GM23338 (cell line): ENCODE data around the gene AQP3. TPM values are rescaled to one million over a fixed set of nuclear protein-coding genes. Genes with fewer than 3 reads are reported as not detected.
A peak's percentile ranks its signal among the peaks of the same experiment; 100 is the strongest.

Experiments
- ATAC-seq: fragments of 200-7000 bp; cut with Tn5 transposase; 3 replicates; pipeline ENCODE4 v1.9.1; 2020
- DNase-seq: peaks from one replicate; pipeline ENCODE4 v3.0.0-alpha.2; 2015; ENCODE audit warnings: low spot score
- H2AFZ ChIP-seq: fragments of 200-600 bp; sonication (generic); 2 replicates; pipeline ENCODE4 v1.8.0; 2016; ENCODE audit warnings: antibody characterized with exemption, mild to moderate bottlenecking, moderate library complexity
- H3F3A ChIP-seq: fragments of 200-600 bp; sonication (generic); replicated peaks from 2 replicates; pipeline ENCODE4 v1.8.0; 2017; ENCODE audit warnings: antibody characterized with exemption, mixed run types, low read depth
- H3K27ac ChIP-seq: fragments of 200-600 bp; sonication (generic); 2 replicates; pipeline ENCODE4 v1.6.1; 2016; ENCODE audit warnings: low read depth
- H3K27me3 ChIP-seq: fragments of 200-600 bp; sonication (generic); 2 replicates; pipeline ENCODE4 v1.8.0; 2016; ENCODE audit warnings: mild to moderate bottlenecking, mixed run types, moderate library complexity; ENCODE audit not compliant: insufficient read depth
- H3K36me3 ChIP-seq: fragments of 200-600 bp; sonication (generic); 2 replicates; pipeline ENCODE4 v1.8.0; 2016; ENCODE audit warnings: mild to moderate bottlenecking; ENCODE audit not compliant: insufficient read depth
- H3K4me1 ChIP-seq: fragments of 200-600 bp; sonication (generic); 2 replicates; pipeline ENCODE4 v1.8.0; 2016; ENCODE audit warnings: mild to moderate bottlenecking, moderate library complexity; ENCODE audit not compliant: insufficient read depth
- H3K4me2 ChIP-seq: fragments of 200-600 bp; sonication (generic); 2 replicates; pipeline ENCODE4 v1.7.1; 2017; ENCODE audit warnings: mixed run types
- H3K4me3 ChIP-seq: fragments of 200-600 bp; sonication (generic); 2 replicates; pipeline ENCODE4 v1.6.1; 2016; ENCODE audit warnings: mixed run types
- H3K79me2 ChIP-seq: fragments of 200-600 bp; sonication (generic); replicated peaks from 2 replicates; pipeline ENCODE4 v1.8.0; 2017; ENCODE audit warnings: mild to moderate bottlenecking; ENCODE audit not compliant: insufficient read depth
- H3K9me2 ChIP-seq: fragments of 200-600 bp; sonication (generic); 2 replicates; pipeline ENCODE4 v1.8.0; 2017; ENCODE audit not compliant: insufficient read depth
- H4K20me1 ChIP-seq: fragments of 200-600 bp; sonication (generic); replicated peaks from 2 replicates; pipeline ENCODE4 v1.8.0; 2017; ENCODE audit warnings: mild to moderate bottlenecking; ENCODE audit not compliant: insufficient read depth
- H3K27ac Mint-ChIP-seq: 2 replicates; pipeline ENCODE4 v1.8.0; 2020; ENCODE audit warnings: inconsistent platforms, mild to moderate bottlenecking, moderate library complexity, mixed read lengths
- H3K27me3 Mint-ChIP-seq: 3 replicates; pipeline ENCODE4 v1.8.0; 2022; ENCODE audit warnings: low read depth, mild to moderate bottlenecking, moderate library complexity, mixed read lengths, inconsistent platforms; ENCODE audit not compliant: insufficient read depth, poor library complexity
- H3K36me3 Mint-ChIP-seq: 3 replicates; pipeline ENCODE4 v1.8.0; 2021; ENCODE audit warnings: low read depth, mild to moderate bottlenecking, inconsistent platforms, moderate library complexity, mixed read lengths
- H3K4me1 Mint-ChIP-seq: 3 replicates; pipeline ENCODE4 v1.8.0; 2020; ENCODE audit warnings: mild to moderate bottlenecking, inconsistent platforms, mixed read lengths
- H3K4me3 Mint-ChIP-seq: 3 replicates; pipeline ENCODE4 v1.8.0; 2021; ENCODE audit warnings: moderate library complexity, mild to moderate bottlenecking, inconsistent platforms, mixed read lengths
- H3K9me3 Mint-ChIP-seq: 3 replicates; pipeline ENCODE4 v1.8.0; 2020; ENCODE audit warnings: moderate library complexity, mild to moderate bottlenecking, inconsistent platforms, mixed read lengths
- EZH2 ChIP-seq: fragments of 200-600 bp; sonication (generic); IDR thresholded peaks from one replicate; pipeline ENCODE4 v1.8.0; 2017; ENCODE audit warnings: antibody characterized with exemption, mild to moderate bottlenecking, low read depth; ENCODE audit not compliant: unreplicated experiment
- EZH2phosphoT487 ChIP-seq: fragments of 200-600 bp; sonication (generic); IDR thresholded peaks from one replicate; pipeline ENCODE4 v1.8.1; 2018; ENCODE audit warnings: antibody characterized with exemption; ENCODE audit not compliant: unreplicated experiment
- JUNB ChIP-seq: IDR thresholded peaks from one replicate; pipeline ENCODE4 v1.6.1; 2016; ENCODE audit warnings: antibody characterized with exemption; ENCODE audit not compliant: unreplicated experiment
- POLR2AphosphoS5 ChIP-seq: IDR thresholded peaks from 2 replicates; pipeline ENCODE4 v1.6.1; 2016; ENCODE audit warnings: antibody characterized with exemption, low read depth
- STAT1 ChIP-seq: IDR thresholded peaks from one replicate; pipeline ENCODE4 v1.6.1; 2016; ENCODE audit warnings: antibody characterized with exemption; ENCODE audit not compliant: unreplicated experiment
- polyA plus RNA-seq: library from polyadenylated mRNA; unstranded; fragments of >200 nt; fragmentation: Nextera tagmentation; extraction: Ambion mirVana; gene quantifications from 2 replicates; pipeline ENCODE4 v1.2.1, GENCODE V29; 2016
- total RNA-seq: library from RNA; depleted of rRNA; stranded (reverse); fragments of >200 nt; shearing (Covaris generic); gene quantifications from 2 replicates; pipeline ENCODE4 v1.2.3, GENCODE V29; 2014
- TF ChIP-seq, protein P1 (sequence below): IDR thresholded peaks from one replicate; pipeline ENCODE4 v1.6.1; 2018; ENCODE audit warnings: antibody characterized with exemption; ENCODE audit not compliant: unreplicated experiment
- TF ChIP-seq, protein P2 (sequence below): IDR thresholded peaks from 2 replicates; pipeline ENCODE4 v1.6.1; 2016; ENCODE audit warnings: antibody characterized with exemption

The AQP3 gene
- total and polyA plus RNA-seq, 2 experiments from 2014 or later: 1.4 to 3.5 TPM

DNA sequence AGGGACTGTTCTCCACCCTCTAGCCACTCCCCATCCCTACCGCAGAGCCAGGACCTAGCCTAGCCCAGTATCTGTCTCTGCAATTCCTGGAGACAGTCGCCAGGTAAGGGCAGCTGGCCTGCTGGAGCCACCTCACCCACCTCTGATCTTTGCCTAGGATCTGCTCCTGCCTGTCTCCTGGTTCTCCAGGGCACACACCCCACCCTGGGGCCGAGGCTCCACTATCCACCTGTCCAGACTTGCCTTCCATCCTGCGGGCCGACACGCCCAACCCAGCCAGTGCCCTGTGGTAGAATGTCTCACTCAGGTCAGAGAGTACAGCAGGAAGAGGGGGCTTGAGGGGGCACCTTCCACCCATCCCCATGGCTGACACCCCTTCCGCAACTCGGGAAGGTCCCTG, 29.3 kb downstream of the AQP3 start (continued):
- TF ChIP-seq, protein P1, sequence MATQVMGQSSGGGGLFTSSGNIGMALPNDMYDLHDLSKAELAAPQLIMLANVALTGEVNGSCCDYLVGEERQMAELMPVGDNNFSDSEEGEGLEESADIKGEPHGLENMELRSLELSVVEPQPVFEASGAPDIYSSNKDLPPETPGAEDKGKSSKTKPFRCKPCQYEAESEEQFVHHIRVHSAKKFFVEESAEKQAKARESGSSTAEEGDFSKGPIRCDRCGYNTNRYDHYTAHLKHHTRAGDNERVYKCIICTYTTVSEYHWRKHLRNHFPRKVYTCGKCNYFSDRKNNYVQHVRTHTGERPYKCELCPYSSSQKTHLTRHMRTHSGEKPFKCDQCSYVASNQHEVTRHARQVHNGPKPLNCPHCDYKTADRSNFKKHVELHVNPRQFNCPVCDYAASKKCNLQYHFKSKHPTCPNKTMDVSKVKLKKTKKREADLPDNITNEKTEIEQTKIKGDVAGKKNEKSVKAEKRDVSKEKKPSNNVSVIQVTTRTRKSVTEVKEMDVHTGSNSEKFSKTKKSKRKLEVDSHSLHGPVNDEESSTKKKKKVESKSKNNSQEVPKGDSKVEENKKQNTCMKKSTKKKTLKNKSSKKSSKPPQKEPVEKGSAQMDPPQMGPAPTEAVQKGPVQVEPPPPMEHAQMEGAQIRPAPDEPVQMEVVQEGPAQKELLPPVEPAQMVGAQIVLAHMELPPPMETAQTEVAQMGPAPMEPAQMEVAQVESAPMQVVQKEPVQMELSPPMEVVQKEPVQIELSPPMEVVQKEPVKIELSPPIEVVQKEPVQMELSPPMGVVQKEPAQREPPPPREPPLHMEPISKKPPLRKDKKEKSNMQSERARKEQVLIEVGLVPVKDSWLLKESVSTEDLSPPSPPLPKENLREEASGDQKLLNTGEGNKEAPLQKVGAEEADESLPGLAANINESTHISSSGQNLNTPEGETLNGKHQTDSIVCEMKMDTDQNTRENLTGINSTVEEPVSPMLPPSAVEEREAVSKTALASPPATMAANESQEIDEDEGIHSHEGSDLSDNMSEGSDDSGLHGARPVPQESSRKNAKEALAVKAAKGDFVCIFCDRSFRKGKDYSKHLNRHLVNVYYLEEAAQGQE: no peak

DNA sequence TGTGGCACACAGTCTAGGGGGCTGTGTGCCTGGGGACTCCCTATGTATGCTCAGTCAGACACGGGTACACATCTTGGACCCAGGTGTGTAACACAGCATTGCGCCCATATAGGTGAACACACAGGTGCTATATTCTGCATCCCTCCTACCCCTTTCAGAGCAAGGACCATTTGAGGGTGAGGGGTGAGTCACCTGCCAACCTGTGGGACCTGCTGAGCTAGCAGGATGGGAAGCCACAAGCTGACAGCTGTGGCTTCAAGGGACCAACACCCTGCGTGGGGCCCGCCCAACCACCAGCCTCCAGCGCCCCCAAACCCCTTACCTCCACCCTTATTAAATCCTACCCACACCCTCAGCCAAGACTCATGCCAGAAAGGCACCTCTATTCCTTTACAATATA, 30.4 kb downstream of the AQP3 start:
- Mint-ChIP-seq H3K4me1 (peaks cover 6% of the 10 kb centered on the region), H3K27me3 (peaks cover 5% of the 10 kb centered on the region), H3K36me3 (no peaks in the 10 kb centered on the region), H3K27ac (peak overlapping the region; percentile 62; the same call in 1 of the 2 replicates), H3K9me3 (peaks cover 3% of the 10 kb centered on the region; the same call in 2 of the 3 replicates), H3K4me3 (no peak overlapping the region)
- no peak for TF ChIP-seq JUNB
- TF ChIP-seq STAT1: no peak
- no peak for TF ChIP-seq EZH2
- TF ChIP-seq EZH2phosphoT487: no peak
- TF ChIP-seq, protein P1: no peak
- no peak for TF ChIP-seq POLR2AphosphoS5
- TF ChIP-seq, protein P2, sequence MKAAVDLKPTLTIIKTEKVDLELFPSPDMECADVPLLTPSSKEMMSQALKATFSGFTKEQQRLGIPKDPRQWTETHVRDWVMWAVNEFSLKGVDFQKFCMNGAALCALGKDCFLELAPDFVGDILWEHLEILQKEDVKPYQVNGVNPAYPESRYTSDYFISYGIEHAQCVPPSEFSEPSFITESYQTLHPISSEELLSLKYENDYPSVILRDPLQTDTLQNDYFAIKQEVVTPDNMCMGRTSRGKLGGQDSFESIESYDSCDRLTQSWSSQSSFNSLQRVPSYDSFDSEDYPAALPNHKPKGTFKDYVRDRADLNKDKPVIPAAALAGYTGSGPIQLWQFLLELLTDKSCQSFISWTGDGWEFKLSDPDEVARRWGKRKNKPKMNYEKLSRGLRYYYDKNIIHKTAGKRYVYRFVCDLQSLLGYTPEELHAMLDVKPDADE: no peak
- no peak overlapping the region for H3K27ac ChIP-seq
- H3K79me2 ChIP-seq: no peaks in the 10 kb centered on the region
- H3K4me1 ChIP-seq: no peaks in the 10 kb centered on the region
- no peak overlapping the region for H3K4me3 ChIP-seq
- no peaks in the 10 kb centered on the region for H3F3A ChIP-seq
- no peaks in the 10 kb centered on the region for H4K20me1 ChIP-seq
- H3K36me3 ChIP-seq: no peaks in the 10 kb centered on the region
- no peaks in the 10 kb centered on the region for H3K27me3 ChIP-seq
- H3K4me2 ChIP-seq: no peak overlapping the region
- ATAC-seq (no peak), DNase-seq (no peak)
- H2AFZ ChIP-seq: no peak overlapping the region
- no peaks in the 10 kb centered on the region for H3K9me2 ChIP-seq
